Liver (tissue), 9 donors: ENCODE measurements around the gene CAPS. TPM values are rescaled to one million over a fixed set of nuclear protein-coding genes. Genes with fewer than 3 reads are reported as not detected.
A peak's percentile ranks its signal among the peaks of the same experiment; 100 is the strongest.
"Not testable (repeated sequence)": the region's sequence is repeated elsewhere in the genome, so short reads cannot be mapped to it uniquely, and the experiment has no call there.

Source experiments
- DNase-seq: peaks from one replicate; pipeline ENCODE4 v3.0.0-alpha.2; 2017; ENCODE audit warnings: low spot score
- H3K27ac ChIP-seq, 2 donors: one replicate each; pipeline ENCODE4 v1.7.0; 2013; ENCODE audit warnings: inconsistent platforms in 2 of 2, low read length in 2 of 2, control low read depth in 1 of 2, low read depth in 1 of 2, mild to moderate bottlenecking in 1 of 2
- H3K27me3 ChIP-seq, 4 donors: one replicate each; pipeline versions ENCODE4 v1.6.1 to v1.7.0; 2013; ENCODE audit warnings: low read length in 3 of 4, inconsistent platforms in 1 of 4, mild to moderate bottlenecking in 1 of 4, moderate library complexity in 1 of 4; ENCODE audit not compliant: control insufficient read depth in 4 of 4, insufficient read depth in 4 of 4
- H3K36me3 ChIP-seq, 4 donors: one replicate each; pipeline versions ENCODE4 v1.6.1 to v1.7.0; 2013; ENCODE audit warnings: low read length in 3 of 4, mild to moderate bottlenecking in 3 of 4, low read depth in 1 of 4, moderate library complexity in 1 of 4; ENCODE audit not compliant: control insufficient read depth in 4 of 4, insufficient read depth in 3 of 4
- H3K4me1 ChIP-seq, 4 donors: one replicate each; pipeline versions ENCODE4 v1.6.1 to v1.7.0; 2013; ENCODE audit warnings: low read length in 3 of 4, mild to moderate bottlenecking in 3 of 4, moderate library complexity in 1 of 4; ENCODE audit not compliant: control insufficient read depth in 4 of 4, insufficient read depth in 4 of 4
- H3K4me3 ChIP-seq, 3 donors: one replicate each; pipeline versions ENCODE4 v1.6.1 to v1.7.0; 2013; ENCODE audit warnings: low read length in 3 of 3, control low read depth in 1 of 3, low read depth in 1 of 3, mild to moderate bottlenecking in 1 of 3
- H3K9ac ChIP-seq, 2 donors: one replicate each; pipeline ENCODE4 v1.7.0; 2013; ENCODE audit warnings: low read length in 2 of 2, mild to moderate bottlenecking in 2 of 2, moderate library complexity in 2 of 2, control low read depth in 1 of 2, low read depth in 1 of 2
- H3K9me3 ChIP-seq, 4 donors: one replicate each; pipeline versions ENCODE4 v1.6.1 to v1.7.0; 2013; ENCODE audit warnings: low read length in 3 of 4; ENCODE audit not compliant: control insufficient read depth in 4 of 4
- EGR1 ChIP-seq, 2 donors: IDR thresholded peaks; 2 replicates each; pipeline ENCODE4 v1.6.1; 2016 to 2018; ENCODE audit warnings: antibody characterized with exemption in 2 of 2, low read depth in 2 of 2
- FOXA1 ChIP-seq: IDR thresholded peaks from 2 replicates; pipeline ENCODE4 v1.6.1; 2016; ENCODE audit warnings: antibody characterized with exemption
- FOXA2 ChIP-seq: IDR thresholded peaks from 2 replicates; pipeline ENCODE4 v1.6.1; 2016; ENCODE audit warnings: antibody characterized with exemption
- GABPA ChIP-seq, 2 donors: IDR thresholded peaks in 1 of 2; conservative IDR thresholded peaks in 1 of 2; 2 replicates each; pipeline ENCODE4 v1.6.1; 2016; ENCODE audit warnings: antibody characterized with exemption in 2 of 2, mild to moderate bottlenecking in 1 of 2, moderate library complexity in 1 of 2
- HNF4A ChIP-seq, 2 donors: conservative IDR thresholded peaks; 2 replicates each; pipeline ENCODE4 v1.6.1; 2016; ENCODE audit warnings: antibody characterized with exemption in 2 of 2, mild to moderate bottlenecking in 2 of 2
- HNF4G ChIP-seq: IDR thresholded peaks from 2 replicates; pipeline ENCODE4 v1.6.1; 2016; ENCODE audit warnings: antibody characterized with exemption
- JUND ChIP-seq, 2 donors: IDR thresholded peaks; 2 replicates each; pipeline ENCODE4 v1.6.1; 2016; ENCODE audit warnings: antibody characterized with exemption in 2 of 2
- NR2F2 ChIP-seq: IDR thresholded peaks from 2 replicates; pipeline ENCODE4 v1.6.1; 2016; ENCODE audit warnings: antibody characterized with exemption
- RAD21 ChIP-seq, 2 donors: IDR thresholded peaks; 2 replicates each; pipeline ENCODE4 v1.6.1; 2016; ENCODE audit warnings: antibody characterized with exemption in 2 of 2, mild to moderate bottlenecking in 2 of 2
- RXRA ChIP-seq, 2 donors: IDR thresholded peaks; 2 replicates each; pipeline ENCODE4 v1.6.1; 2017 to 2018; ENCODE audit warnings: antibody characterized with exemption in 2 of 2, mild to moderate bottlenecking in 1 of 2
- SP1 ChIP-seq: IDR thresholded peaks from 2 replicates; pipeline ENCODE4 v1.6.1; 2018; ENCODE audit warnings: antibody characterized with exemption, mild to moderate bottlenecking
- TAF1 ChIP-seq: conservative IDR thresholded peaks from 2 replicates; pipeline ENCODE4 v1.6.1; 2016; ENCODE audit warnings: antibody characterized with exemption, mild to moderate bottlenecking
- YY1 ChIP-seq: IDR thresholded peaks from 2 replicates; pipeline ENCODE4 v1.6.1; 2016; ENCODE audit warnings: antibody characterized with exemption, mild to moderate bottlenecking
- WGBS: extraction: QIAGEN DNeasy Blood & Tissue Kit; methylation state at CpG from one replicate; pipeline ENCODE4 v1.1.7; 2013; 5-methylcytosine and 5-hydroxymethylcytosine counted together
- polyA plus RNA-seq, 2 donors: library from polyadenylated mRNA; stranded (reverse) in 1 of 2; unstranded in 1 of 2; fragments of 200-250 nt in 1 of 2; fragments of >200 nt in 1 of 2; fragmentation: Nextera tagmentation in 1 of 2; extraction: Ambion mirVana in 1 of 2; gene quantifications; one replicate each; pipeline versions ENCODE4 v1.2.1 to v1.2.3, GENCODE V29; 2013 to 2015
- total RNA-seq, 2 donors: library from RNA; depleted of rRNA; stranded (reverse); fragments of >200 nt; gene quantifications; one replicate each; pipeline ENCODE4 v1.2.3, GENCODE V29; 2014
- TF ChIP-seq, protein P1 (sequence below): fragments of 150-350 bp; IDR thresholded peaks from 2 replicates; pipeline ENCODE4 v1.5.1; 2017; ENCODE audit warnings: improper control_type of control experiment, low read depth, low read length; ENCODE audit not compliant: missing input control
- TF ChIP-seq, protein P2 (sequence below): IDR thresholded peaks from 2 replicates; pipeline ENCODE4 v1.6.1; 2016; ENCODE audit warnings: antibody characterized with exemption
- TF ChIP-seq, protein P3 (sequence below): IDR thresholded peaks from 2 replicates; pipeline ENCODE4 v1.6.1; 2016; ENCODE audit warnings: antibody characterized with exemption, mild to moderate bottlenecking
- TF ChIP-seq, protein P4 (sequence below): IDR thresholded peaks from 2 replicates; pipeline ENCODE4 v1.6.1; 2016; ENCODE audit warnings: antibody characterized with exemption
- TF ChIP-seq, protein P5 (sequence below): IDR thresholded peaks from 2 replicates; pipeline ENCODE4 v1.6.1; 2016; ENCODE audit warnings: antibody characterized with exemption
- donor health status: healthy.
- donor health status: healthy.
- donor health status: healthy.
- donor health status: healthy.
- donor health status: healthy.

The CAPS gene
- total and polyA plus RNA-seq, 4 donors: 2.1 to 11.4 (median 3.5) TPM

DNA sequence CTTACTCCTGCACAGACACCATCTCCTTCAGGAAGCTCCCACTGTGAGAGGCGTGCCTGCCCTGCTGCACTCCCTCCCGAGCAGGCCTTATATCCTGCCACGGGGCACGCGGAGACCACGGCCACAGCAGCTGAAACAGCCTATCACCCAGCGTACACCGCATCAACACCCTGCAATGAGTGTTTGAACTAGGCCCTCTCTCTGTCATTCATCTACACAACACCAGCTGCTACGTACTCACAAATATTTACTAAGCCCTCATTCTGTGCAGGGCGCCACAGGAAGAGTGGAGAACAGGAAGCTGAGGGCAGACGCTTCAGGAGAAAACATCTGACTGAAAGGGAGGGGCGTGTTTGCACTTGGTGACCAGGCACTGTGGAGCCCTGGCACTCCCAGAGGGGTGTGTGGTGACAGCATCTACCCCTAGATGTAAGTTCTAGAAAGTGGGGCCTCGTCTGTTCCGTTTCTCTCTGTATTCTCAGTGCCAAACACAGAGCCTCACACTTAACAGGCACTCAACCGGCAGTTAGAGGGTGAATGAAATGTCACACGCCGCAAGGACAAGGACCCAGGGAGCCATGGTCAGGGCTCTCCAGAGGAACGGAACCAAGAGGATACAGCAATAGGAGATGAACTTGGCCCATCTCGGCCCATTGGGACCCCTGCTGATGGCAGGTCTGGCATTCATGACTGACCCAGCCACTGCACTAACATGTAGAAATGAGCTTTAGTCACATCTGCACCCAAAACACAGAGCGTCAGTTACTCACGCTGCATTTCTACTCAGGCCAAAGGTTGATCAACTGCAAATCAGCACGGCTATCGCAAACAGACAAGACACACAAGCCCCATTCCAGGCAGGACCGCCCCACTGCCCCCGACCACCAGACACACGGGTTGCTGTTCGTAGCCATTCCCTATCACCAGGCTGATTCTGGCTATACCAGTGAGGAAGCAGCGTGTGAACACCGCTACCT, 48.2 kb downstream of the CAPS start:
- H3K9me3 ChIP-seq: no peaks in the 10 kb centered on the region
- WGBS: 17% methylated on average over 29 of the region's 29 CpGs
- peak; percentile 71 for DNase-seq
- no peaks in the 10 kb centered on the region for H3K36me3 ChIP-seq
- peaks cover 24 to 58% (median 39%) of the 10 kb centered on the region in 4 donors for H3K4me1 ChIP-seq
- no peaks in the 10 kb centered on the region for H3K27me3 ChIP-seq
- H3K27ac ChIP-seq: peak overlapping the region; percentile 94 to 99
- peak overlapping the region in 1 of 3 donors; percentile 5 for H3K4me3 ChIP-seq
- H3K9ac ChIP-seq: peak overlapping the region; percentile 50 to 91
- TF ChIP-seq RXRA (IDR thresholded peaks at IDR 0.05) (peak; percentile 34 to 58), SP1 (peak; percentile 81), HNF4G (no peak), YY1 (peak; percentile 62), HNF4A (conservative IDR thresholded peaks at IDR 0.05) (peak; percentile 56 to 64), FOXA2 (peak; percentile 58), FOXA1 (peak; percentile 52), TAF1 (peak; percentile 74), NR2F2 (no peak), GABPA (IDR thresholded peaks at IDR 0.05 in 1 of 2, conservative IDR thresholded peaks at IDR 0.05 in 1 of 2) (peak in 1 of 2 donors; percentile 83), RAD21 (IDR thresholded peaks at IDR 0.05) (peak; percentile 34 to 41), EGR1 (IDR thresholded peaks at IDR 0.05; ENCODE audit: low read depth in 2 of 2) (no peak), JUND (IDR thresholded peaks at IDR 0.05) (no peak)
- TF ChIP-seq, protein P1, sequence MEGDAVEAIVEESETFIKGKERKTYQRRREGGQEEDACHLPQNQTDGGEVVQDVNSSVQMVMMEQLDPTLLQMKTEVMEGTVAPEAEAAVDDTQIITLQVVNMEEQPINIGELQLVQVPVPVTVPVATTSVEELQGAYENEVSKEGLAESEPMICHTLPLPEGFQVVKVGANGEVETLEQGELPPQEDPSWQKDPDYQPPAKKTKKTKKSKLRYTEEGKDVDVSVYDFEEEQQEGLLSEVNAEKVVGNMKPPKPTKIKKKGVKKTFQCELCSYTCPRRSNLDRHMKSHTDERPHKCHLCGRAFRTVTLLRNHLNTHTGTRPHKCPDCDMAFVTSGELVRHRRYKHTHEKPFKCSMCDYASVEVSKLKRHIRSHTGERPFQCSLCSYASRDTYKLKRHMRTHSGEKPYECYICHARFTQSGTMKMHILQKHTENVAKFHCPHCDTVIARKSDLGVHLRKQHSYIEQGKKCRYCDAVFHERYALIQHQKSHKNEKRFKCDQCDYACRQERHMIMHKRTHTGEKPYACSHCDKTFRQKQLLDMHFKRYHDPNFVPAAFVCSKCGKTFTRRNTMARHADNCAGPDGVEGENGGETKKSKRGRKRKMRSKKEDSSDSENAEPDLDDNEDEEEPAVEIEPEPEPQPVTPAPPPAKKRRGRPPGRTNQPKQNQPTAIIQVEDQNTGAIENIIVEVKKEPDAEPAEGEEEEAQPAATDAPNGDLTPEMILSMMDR: no peak
- TF ChIP-seq, protein P2, sequence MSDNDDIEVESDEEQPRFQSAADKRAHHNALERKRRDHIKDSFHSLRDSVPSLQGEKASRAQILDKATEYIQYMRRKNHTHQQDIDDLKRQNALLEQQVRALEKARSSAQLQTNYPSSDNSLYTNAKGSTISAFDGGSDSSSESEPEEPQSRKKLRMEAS: peak; percentile 84
- TF ChIP-seq, protein P3, sequence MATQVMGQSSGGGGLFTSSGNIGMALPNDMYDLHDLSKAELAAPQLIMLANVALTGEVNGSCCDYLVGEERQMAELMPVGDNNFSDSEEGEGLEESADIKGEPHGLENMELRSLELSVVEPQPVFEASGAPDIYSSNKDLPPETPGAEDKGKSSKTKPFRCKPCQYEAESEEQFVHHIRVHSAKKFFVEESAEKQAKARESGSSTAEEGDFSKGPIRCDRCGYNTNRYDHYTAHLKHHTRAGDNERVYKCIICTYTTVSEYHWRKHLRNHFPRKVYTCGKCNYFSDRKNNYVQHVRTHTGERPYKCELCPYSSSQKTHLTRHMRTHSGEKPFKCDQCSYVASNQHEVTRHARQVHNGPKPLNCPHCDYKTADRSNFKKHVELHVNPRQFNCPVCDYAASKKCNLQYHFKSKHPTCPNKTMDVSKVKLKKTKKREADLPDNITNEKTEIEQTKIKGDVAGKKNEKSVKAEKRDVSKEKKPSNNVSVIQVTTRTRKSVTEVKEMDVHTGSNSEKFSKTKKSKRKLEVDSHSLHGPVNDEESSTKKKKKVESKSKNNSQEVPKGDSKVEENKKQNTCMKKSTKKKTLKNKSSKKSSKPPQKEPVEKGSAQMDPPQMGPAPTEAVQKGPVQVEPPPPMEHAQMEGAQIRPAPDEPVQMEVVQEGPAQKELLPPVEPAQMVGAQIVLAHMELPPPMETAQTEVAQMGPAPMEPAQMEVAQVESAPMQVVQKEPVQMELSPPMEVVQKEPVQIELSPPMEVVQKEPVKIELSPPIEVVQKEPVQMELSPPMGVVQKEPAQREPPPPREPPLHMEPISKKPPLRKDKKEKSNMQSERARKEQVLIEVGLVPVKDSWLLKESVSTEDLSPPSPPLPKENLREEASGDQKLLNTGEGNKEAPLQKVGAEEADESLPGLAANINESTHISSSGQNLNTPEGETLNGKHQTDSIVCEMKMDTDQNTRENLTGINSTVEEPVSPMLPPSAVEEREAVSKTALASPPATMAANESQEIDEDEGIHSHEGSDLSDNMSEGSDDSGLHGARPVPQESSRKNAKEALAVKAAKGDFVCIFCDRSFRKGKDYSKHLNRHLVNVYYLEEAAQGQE: peak; percentile 31
- TF ChIP-seq, protein P4, sequence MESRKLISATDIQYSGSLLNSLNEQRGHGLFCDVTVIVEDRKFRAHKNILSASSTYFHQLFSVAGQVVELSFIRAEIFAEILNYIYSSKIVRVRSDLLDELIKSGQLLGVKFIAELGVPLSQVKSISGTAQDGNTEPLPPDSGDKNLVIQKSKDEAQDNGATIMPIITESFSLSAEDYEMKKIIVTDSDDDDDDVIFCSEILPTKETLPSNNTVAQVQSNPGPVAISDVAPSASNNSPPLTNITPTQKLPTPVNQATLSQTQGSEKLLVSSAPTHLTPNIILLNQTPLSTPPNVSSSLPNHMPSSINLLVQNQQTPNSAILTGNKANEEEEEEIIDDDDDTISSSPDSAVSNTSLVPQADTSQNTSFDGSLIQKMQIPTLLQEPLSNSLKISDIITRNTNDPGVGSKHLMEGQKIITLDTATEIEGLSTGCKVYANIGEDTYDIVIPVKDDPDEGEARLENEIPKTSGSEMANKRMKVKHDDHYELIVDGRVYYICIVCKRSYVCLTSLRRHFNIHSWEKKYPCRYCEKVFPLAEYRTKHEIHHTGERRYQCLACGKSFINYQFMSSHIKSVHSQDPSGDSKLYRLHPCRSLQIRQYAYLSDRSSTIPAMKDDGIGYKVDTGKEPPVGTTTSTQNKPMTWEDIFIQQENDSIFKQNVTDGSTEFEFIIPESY: no peak
- TF ChIP-seq, protein P5, sequence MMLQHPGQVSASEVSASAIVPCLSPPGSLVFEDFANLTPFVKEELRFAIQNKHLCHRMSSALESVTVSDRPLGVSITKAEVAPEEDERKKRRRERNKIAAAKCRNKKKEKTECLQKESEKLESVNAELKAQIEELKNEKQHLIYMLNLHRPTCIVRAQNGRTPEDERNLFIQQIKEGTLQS: no peak

DNA sequence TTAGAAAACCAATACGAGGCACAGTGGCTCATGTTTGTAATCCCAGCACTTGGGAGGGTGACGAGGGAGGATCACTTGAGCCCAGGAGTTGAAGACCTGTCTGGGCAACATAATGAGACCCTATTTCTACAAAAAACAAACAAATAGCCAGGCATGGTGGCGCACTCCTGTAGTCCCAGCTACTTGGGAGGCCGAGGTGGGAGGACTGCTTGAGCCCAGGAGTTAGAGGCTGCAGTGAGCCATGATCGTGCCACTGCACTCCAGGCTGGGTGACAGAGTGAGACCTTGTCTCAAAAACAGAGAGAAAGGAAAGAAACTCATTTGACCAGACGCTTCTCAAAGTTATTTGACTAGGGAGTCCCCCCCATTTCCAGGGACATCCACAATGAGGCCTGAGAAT, 49.2 kb downstream of the CAPS start:
- not testable (repeated sequence) for H3K36me3 ChIP-seq, H3K9ac ChIP-seq, H3K27me3 ChIP-seq, H3K9me3 ChIP-seq, H3K4me3 ChIP-seq, DNase-seq
- H3K4me1 ChIP-seq: peaks cover 23 to 55% (median 41%) of the 10 kb centered on the region in 4 donors
- peak overlapping the region; percentile 94 to 99 for H3K27ac ChIP-seq
- WGBS: 87% methylated on average over 6 of the region's 6 CpGs
